ENCODE measurements around the gene OLFM1. TPM values are rescaled to one million over a fixed set of nuclear protein-coding genes. Genes with fewer than 3 reads are reported as not detected.

OLFM1 gene
- total and polyA plus RNA-seq, 2 of the 4 experiments (the other 2 are of a cell fraction), result 0.36 to 0.38 TPM

- H3K4me2 ChIP-seq (ENCODE audit: low read depth, low read length), result no peak overlapping the region
- no peak overlapping the region for H2BK5ac ChIP-seq (ENCODE audit: low read depth, low read length, poor library complexity, severe bottlenecking)
- no peaks in the 10 kb centered on the region for H3K79me1 ChIP-seq (ENCODE audit: low read depth in 1 of 2, low read length in 2 of 2)
- in situ Hi-C loops (cut with MboI; ENCODE audit: low sequenced_read_pairs) (no loop called here), dilution Hi-C loops (cut with HindIII; ENCODE audit: low sequenced_read_pairs, unreplicated experiment) (no loop called here), intact Hi-C loops (cut with micrococcal nuclease) (no loop called here)
- ChIA-PET POLR2A (ENCODE audit: unreplicated experiment) (no interaction called here), CTCF (no interaction called here)
- H3K14ac ChIP-seq (replicated peaks; ENCODE audit: low read depth, low read length), result no peak overlapping the region
- no peak overlapping the region for H2BK15ac ChIP-seq (ENCODE audit: low read depth, low read length)
- no peak overlapping the region for H3K18ac ChIP-seq (ENCODE audit: low read depth, low read length)
- no peak overlapping the region for H3K9ac ChIP-seq (ENCODE audit: low read depth, low read length)
- TF ChIP-seq POLR2A (IDR thresholded peaks at IDR 0.05; ENCODE audit: low read depth, low read length), result no peak
- TF ChIP-seq CHD1 (IDR thresholded peaks at IDR 0.05; ENCODE audit: low read depth, low read length), result no peak
- TF ChIP-seq FOS (IDR thresholded peaks at IDR 0.05; ENCODE audit: low read depth, low read length), result no peak
- no peak for TF ChIP-seq CEBPB (IDR thresholded peaks at IDR 0.05; ENCODE audit: low read depth, low read length)
- TF ChIP-seq MAZ (IDR thresholded peaks at IDR 0.05; ENCODE audit: borderline replicate concordance, low read depth, low read length), result no peak
- TF ChIP-seq SMC3 (IDR thresholded peaks at IDR 0.05; ENCODE audit: low read depth, low read length), result no peak
- no peaks in the 10 kb centered on the region for H3K36me3 ChIP-seq (ENCODE audit: control insufficient read depth, insufficient read depth, low read length)
- no TSS peak for BruUV-seq (replicated peaks)
- DNase-seq (no peak), ATAC-seq (ENCODE audit: low read depth) (no peak)
- no peak overlapping the region for H2BK120ac ChIP-seq (ENCODE audit: low read depth, low read length)
- H3K56ac ChIP-seq (ENCODE audit: extremely low read depth, insufficient read depth, low read length), result no peak overlapping the region
- no peak overlapping the region for H3K27ac ChIP-seq (ENCODE audit: insufficient read depth, low read length)
- H4K20me1 ChIP-seq (ENCODE audit: insufficient read depth, low read length), result no peaks in the 10 kb centered on the region
- no peaks in the 10 kb centered on the region for H3K9me1 ChIP-seq (ENCODE audit: insufficient read depth, low read length)
- peaks cover 42% of the 10 kb centered on the region for H3K9me3 ChIP-seq (ENCODE audit: control insufficient read depth, insufficient read depth, low read length)
- H3K4me1 ChIP-seq (ENCODE audit: control insufficient read depth, insufficient read depth, low read length), result no peaks in the 10 kb centered on the region
- H2AK9ac ChIP-seq (replicated peaks; ENCODE audit: low read depth, low read length, poor library complexity), result no peak overlapping the region
- no peak overlapping the region for H4K5ac ChIP-seq (ENCODE audit: low read depth, low read length)
- H3K4ac ChIP-seq (ENCODE audit: low read depth, low read length), result no peak overlapping the region
- no peak overlapping the region for H2AFZ ChIP-seq (replicated peaks; ENCODE audit: low read length, poor library complexity)
- no peak overlapping the region for H2AK5ac ChIP-seq (ENCODE audit: low read depth, low read length)
- 33% methylated on average over 8 of the region's 25 CpGs; no CpG with 5 or more reads in 1 of the 2 experiments for WGBS, 2 experiments (ENCODE audit: extremely low coverage in 2 of 2, insufficient read length in 1 of 2)
- H4K8ac ChIP-seq (ENCODE audit: low read depth in 2 of 2, low read length in 2 of 2), result no peak overlapping the region
- no peak overlapping the region for H2BK20ac ChIP-seq (ENCODE audit: low read depth, low read length)
- no peak overlapping the region for H4K91ac ChIP-seq (ENCODE audit: insufficient read depth, low read depth, low read length)
- H3K23ac ChIP-seq (ENCODE audit: low read depth, low read length), result no peak overlapping the region
- H3K4me3 ChIP-seq (ENCODE audit: insufficient read depth, low read depth, low read length), result no peak overlapping the region
- no peaks in the 10 kb centered on the region for H3K27me3 ChIP-seq (ENCODE audit: control insufficient read depth, insufficient read depth, low read length)
Measured at GRCh38 chr9:135165756-135166519, 78.5 kb downstream of the OLFM1 start.

Measured in IMR-90 (cell line).